NCI-H187 (cell line): ENCODE data around the gene SCYGR6.
"Not testable (repeated sequence)": the region's sequence is repeated elsewhere in the genome, so short reads cannot be mapped to it uniquely, and the experiment has no call there.

Source experiments
- DNase-seq, 2 experiments: peaks; one replicate each; lab custom pipeline; 2025; lab: John Stamatoyannopoulos, UW

Gene SCYGR6, protein sequence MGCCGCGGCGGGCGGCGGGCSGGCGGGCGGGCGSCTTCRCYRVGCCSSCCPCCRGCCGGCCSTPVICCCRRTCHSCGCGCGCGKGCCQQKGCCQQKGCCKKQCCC

DNA sequence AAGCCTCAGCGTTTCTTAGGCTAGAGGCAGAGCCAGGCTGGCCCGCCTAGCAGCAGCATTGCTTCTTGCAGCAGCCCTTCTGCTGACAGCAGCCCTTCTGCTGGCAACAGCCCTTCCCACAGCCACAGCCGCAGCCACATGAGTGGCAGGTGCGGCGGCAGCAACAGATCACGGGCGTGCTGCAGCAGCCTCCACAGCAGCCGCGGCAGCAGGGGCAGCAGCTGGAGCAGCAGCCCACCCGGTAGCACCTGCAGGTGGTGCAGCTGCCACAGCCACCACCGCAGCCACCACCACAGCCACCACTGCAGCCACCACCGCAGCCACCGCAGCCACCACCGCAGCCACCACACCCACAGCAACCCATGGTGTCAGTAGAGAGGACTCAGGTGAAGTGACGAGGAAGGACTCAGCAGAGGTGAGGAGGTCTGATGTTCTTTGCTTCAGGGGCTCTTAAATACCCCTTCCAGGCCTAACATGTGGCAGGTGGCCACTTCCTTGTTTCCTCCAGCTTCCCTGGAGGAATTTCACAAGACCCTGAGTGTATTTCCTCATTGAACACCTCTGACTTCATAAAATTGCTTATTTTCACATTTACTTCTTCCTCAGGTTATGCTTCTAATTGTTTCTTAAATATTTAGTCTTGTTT lies at the start of gene SCYGR6:
Gene SCYGR6, minus strand, starts transcription at position 364 of the 646 bp plus-strand sequence. Its CDS starts 0 bp downstream, at position 364.
- no peak for DNase-seq

DNA sequence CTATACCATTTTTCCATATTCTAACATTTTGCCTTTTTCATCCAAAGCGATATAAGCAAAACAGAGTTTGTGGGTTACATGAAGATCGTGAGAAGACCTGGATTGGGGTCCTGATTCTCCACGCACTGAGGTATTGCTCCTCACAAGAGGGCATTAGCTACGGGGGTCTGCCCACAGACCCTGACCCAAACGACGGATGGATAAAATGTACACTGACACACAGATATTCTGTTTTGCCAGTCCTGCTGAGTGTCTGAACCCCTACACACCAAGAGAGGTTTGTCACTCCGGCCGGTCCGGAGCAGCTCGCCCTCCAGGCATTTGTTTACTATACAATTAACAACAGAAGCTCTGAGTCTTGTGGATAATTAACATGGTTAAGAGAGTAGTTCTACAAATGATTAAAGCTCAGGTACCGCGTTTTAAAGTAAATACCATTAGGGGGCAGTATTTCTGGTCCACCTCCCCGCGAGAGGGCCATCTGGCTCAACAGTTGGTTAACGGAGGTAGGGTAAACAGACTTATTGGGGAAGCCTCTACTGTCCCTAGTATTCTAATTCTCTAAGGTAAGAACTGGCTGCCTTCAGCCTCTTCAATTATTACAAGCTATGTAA lies 49.6 kb upstream of the SCYGR6 start:
- DNase-seq: no peak

DNA sequence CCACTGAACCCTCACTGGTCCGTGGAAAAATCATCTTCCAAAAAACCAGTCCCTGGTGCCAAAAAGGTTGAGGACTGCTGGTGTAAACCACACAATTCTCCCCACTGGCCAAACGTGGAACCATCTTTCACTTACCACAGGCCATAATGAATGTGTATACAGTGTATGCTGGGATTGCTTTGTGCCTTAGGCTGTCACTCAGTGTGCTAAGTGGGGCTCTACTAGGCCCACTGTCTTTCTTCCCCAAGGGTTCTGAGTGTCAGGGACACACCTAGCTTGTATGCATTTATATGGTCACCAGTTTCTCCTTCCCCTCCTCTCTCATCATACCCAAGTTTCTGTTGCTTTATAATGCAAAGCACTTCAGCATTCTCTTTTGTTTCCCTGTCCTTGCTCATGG lies 48.4 kb upstream of the SCYGR6 start:
- DNase-seq: no peak

DNA sequence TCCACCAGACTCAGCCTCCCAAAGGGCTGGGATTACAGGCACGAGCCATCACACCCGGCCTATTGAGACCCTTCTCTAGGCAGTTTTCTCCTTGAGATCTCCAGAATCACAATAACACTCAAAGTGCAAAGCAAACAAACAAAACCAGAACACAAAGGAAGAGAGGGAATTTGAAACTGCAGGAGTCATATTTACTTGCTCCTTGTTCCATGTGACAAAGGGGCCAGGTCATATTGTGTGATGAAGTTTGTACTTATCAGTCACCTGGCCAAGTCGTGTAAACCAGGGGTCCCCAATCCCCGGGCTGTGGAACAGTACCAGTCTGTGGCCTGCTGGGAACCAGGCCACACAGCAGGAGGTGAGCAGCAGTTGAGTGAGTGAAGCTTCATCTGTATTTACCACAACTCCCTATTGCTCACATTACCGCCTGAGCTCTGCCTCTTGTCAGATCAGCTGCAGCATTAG lies 47.7 kb upstream of the SCYGR6 start:
- peak in 1 of 2 experiments; percentile 29 for DNase-seq

- DNase-seq: no peak
Observed at GRCh38 chr2:227767830-227768229, 43.3 kb upstream of the SCYGR6 start.

GRCh38 chr2:227766373-227766883 lies 41.9 kb upstream of the SCYGR6 start:
- DNase-seq: peak in 1 of 2 experiments; percentile 32

DNA sequence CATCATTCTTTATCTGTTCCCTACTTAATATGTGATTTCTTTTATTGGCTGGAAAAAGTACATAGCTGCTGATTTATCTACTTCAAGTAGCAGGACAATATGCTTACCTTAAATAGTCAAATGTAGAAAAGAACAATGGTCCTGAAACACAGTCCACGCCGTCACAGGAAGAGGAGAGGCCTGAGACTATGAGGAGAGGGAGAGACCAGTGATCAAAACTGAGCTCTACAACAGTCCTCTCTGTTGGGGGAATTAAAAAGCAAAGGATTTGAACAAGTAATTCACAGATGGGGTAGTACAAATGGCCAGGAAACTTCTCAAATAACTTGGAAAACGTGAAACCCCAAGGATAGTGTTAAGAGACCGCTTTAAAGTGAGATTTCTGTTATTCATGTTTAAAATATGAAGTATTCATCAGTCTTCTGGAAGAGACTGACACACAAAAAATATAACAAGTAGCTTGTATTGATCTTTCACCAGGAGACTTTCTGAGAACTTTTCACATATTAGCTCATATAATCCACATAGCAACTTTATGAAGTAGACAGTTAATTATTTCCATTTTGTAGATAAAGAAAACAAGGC lies 41.3 kb upstream of the SCYGR6 start:
- DNase-seq: no peak

GRCh38 chr2:227761740-227762476 lies 37.4 kb upstream of the SCYGR6 start:
- no peak for DNase-seq

- DNase-seq: no peak
Observed at GRCh38 chr2:227759411-227760118, 35.0 kb upstream of the SCYGR6 start.

- not testable (repeated sequence) for DNase-seq
Observed at GRCh38 chr2:227756261-227756660, 31.7 kb upstream of the SCYGR6 start.

DNA sequence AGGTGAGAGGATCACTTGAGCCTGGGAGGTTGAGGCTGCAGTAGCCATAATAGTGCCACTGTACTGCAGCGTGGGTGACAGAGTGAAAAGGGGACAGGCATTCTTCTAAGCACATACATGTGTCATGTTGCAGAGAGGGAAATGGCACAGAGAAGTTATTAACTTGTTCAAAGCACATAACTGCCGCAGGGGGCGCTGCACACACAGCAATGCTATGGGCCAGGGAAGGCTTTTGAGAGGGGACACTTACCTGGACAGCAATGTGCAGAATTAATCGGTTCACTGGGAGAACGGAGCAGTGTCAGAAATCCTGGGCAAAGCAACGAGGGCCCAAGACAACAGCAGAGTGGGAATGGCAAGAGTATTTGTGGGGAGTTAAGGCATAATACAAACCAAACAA lies 23.5 kb upstream of the SCYGR6 start:
- no peak for DNase-seq

DNA sequence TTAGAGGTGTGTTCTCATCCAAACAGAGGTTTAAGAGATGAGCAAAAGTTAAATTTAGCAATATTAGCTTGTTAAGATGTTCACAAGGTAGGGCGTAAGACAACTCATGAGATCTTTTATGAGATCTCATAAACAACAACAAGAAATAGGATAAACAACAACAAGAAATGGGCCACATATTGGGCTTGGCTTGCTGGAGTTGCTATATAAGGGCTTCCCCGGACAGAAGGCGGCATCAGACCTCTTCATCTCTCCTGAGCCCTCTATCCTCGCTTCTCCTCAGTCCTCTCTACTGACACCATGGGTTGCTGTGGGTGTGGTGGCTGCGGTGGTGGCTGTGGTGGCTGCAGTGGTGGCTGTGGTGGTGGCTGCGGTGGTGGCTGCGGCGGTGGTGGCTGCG lies 21.0 kb upstream of the SCYGR6 start, which contains the start of gene SCYGR8:
Gene SCYGR8, plus strand, starts transcription at position 301 of the 400 bp plus-strand sequence. Its CDS starts 0 bp downstream, at position 301.
- no peak for DNase-seq

- not testable (repeated sequence) for DNase-seq
Observed at GRCh38 chr2:227740705-227741104, 16.1 kb upstream of the SCYGR6 start.

GRCh38 chr2:227739351-227739750 lies 14.8 kb upstream of the SCYGR6 start:
- DNase-seq: no peak

DNA sequence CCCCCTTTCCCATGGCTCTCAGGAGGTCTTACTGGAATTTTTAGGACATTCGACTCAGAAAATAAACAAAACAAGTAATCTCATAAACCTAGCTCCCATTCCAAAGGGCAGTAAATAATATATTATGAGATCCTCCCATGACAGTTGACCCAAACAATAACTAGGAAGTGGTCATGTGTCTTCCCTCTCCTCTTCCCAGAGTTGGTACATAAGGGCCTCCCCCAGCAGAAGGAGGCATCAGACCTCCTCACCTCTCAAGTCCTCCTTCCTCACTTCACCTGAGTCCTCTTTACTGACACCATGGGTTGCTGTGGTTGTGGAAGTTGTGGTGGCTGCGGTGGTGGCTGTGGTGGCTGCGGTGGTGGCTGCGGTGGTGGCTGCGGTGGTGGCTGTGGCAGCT lies 3.5 kb upstream of the SCYGR6 start, which contains the start of gene SCYGR7:
Gene SCYGR7, plus strand, starts transcription at position 301 of the 400 bp plus-strand sequence. Its CDS starts 0 bp downstream, at position 301.
- no peak for DNase-seq

DNA sequence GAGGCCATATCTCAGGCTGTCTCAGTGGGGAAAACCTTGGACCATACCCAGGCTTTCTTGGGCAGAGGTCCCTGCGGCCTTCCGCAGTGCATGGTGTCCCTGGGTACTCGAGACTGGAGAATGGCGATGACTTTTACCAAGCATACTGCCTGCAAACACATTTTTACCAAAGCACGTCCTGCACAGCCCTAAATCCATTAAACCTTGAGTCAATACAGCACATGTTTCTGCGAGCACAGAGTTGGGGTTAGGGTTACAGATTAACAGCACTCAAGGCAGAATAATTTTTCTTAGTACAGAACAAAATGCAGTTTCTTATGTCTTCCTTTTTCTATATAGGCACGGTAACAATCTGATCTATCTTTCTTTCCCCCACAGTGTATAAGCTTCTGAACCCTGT lies 1.7 kb downstream of the SCYGR6 start:
- not testable (repeated sequence) for DNase-seq

DNA sequence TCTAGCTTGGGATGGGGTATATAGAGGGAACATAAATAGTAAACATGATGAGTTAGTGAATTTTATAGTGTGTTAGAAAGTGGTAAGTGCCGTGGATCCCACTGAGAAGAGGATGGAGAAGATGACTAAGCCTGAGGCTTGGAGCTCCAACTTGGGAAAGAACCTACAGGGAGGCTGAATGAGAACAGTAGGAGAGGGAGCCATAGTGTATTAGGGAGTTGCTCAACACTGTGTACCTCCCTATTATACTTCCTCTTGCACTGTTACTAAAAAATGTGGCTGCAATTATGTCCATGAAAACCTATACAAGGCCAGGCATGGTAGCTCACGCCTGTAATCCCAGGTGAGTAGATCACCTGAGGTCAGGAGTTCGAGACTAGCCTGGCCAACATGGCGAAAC lies 3.9 kb downstream of the SCYGR6 start:
- DNase-seq: no peak

DNA sequence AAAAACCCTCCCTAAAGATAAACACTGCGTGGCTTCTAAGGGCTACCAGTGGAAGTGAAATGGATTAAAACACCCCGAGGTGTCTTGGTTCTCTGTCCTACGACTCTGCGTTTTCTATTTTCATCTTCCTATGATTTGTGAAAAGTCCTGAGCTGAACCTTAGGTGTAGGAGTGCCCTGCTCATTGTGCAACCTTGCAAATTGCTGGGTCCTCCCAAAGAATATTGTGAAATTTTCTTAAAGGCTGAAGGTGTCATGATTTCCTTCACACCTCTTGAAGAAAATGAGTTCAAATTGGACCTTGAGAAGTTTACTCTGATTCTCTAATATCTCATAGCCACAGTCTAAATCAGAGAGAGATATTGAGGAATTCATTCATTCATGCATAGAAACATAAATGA lies 4.9 kb downstream of the SCYGR6 start:
- DNase-seq: no peak

GRCh38 chr2:227717687-227718567 lies 6.6 kb downstream of the SCYGR6 start, which contains the start of gene SLC19A3:
TSS of gene SLC19A3 (minus strand) at chr2:227718028. CDS start at chr2:227702318, 15,710 bp downstream.
- DNase-seq: no peak

GRCh38 chr2:227716501-227716900 lies 8.1 kb downstream of the SCYGR6 start:
- no peak for DNase-seq
